GDM1 (cell line): ENCODE data around the gene KRT14.
"Not testable (repeated sequence)": the region's sequence is repeated elsewhere in the genome, so short reads cannot be mapped to it uniquely, and the experiment has no call there.

ENCODE experiments used
- DNase-seq: peaks from one replicate; lab custom pipeline; 2025; lab: John Stamatoyannopoulos, UW

The KRT14 gene

DNA sequence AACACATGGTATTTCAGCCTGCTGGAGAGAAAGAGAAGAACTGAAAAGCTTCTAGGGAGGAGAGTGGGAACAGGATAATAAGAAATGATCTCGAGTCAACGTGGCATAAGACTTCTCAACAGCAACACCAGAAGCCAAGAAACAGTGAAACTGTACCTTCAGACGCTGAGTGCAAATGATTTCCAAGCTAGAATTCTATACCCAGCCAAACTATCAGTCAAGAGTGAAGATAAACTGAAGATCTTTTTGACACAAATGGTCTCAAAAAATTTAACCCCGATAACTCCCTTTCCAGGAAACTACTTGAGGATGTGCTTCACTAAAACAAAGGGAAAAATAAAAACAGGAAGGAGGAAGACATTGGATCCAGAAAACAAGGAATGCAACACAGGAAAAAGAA is 20.2 kb upstream of the KRT14 start:
- DNase-seq = not testable (repeated sequence)

DNA sequence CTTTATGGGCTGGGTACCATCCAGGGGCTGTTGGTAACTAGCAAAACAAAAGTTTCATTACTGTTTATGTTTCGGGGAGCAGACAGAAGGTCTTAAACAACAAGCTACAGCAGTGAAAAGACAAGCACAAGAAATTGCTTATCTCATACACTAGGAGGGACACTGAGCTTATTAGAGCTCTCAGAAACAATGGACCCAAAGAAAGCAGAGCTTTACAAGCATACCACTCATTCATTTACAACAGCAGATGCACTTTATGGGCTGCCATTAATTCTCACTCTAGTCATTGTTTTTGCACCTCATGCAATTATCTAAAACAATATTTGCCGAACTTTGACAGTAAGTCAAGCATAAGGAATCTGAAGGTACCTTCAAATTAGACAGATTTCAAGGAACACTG is 15.8 kb upstream of the KRT14 start:
- DNase-seq = no peak

GRCh38 chr17:41600318-41600717 is 13.6 kb upstream of the KRT14 start:
- no peak for DNase-seq

GRCh38 chr17:41599680-41600079 is 13.0 kb upstream of the KRT14 start:
- DNase-seq = no peak

- DNase-seq = no peak
Observed at GRCh38 chr17:41595585-41595984, 8.9 kb upstream of the KRT14 start.

DNA sequence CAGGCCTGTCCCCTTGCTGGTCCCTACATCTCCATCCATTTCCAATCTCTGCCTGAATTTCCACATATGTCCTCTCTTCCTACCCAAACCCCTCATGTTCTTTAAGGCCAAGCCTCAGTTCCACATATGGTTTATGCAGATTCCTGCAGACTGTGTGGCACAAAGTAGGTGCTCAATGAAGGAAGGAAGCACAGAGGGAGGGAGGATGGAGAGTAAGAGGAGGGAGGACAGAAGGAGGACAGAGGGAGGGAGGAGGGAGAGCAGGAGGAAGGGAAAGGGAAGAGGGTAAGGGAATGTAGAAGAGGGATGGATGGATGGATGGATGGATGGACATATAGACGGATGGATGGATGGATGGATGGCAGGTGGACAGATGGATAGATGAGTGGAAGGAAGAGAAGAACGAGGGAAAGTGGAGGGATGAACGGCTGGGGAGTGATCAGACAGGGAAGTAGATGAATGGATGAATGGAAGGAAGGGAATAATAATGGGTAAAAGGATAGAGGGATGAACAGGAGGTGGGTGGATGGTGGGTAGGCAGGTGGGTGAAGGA is 7.7 kb upstream of the KRT14 start:
- DNase-seq = no peak

GRCh38 chr17:41593306-41593981 is 6.7 kb upstream of the KRT14 start:
- DNase-seq = no peak

DNA sequence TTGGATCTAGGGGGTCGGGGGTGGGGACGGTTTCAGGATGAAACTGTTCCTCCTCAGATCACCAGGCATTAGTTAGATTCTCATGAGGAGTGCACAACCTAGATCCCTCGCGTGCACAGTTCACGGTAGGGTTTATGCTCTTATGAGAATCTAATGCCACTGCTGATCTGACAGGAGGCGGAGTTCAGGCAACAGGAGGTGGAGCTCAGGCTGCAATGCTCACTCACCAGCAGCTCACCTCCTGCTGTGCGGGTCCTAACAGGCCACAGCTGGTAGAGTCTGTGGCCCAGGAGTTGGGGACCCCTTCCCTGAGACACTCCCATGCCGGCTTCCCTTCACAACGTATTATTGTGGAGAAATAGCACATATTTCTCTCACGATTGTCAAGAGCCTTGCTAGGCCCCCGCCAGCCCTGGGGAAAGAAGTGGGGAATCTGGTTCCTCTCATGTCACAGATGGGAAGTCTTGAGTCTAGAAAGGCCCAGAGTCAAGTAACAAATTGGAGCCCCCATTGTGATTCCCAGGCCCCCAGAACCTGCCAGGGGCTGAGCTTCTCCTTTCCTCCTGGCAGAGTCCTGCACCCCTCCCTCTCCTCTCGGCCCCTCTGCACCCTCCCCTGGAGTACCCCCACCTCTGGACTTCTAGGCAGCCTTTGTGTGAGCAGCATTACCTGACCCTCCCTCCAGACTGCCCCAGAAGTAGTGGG is 6.1 kb upstream of the KRT14 start:
- DNase-seq = no peak

GRCh38 chr17:41589301-41589700 is 2.6 kb upstream of the KRT14 start:
- DNase-seq = no peak

DNA sequence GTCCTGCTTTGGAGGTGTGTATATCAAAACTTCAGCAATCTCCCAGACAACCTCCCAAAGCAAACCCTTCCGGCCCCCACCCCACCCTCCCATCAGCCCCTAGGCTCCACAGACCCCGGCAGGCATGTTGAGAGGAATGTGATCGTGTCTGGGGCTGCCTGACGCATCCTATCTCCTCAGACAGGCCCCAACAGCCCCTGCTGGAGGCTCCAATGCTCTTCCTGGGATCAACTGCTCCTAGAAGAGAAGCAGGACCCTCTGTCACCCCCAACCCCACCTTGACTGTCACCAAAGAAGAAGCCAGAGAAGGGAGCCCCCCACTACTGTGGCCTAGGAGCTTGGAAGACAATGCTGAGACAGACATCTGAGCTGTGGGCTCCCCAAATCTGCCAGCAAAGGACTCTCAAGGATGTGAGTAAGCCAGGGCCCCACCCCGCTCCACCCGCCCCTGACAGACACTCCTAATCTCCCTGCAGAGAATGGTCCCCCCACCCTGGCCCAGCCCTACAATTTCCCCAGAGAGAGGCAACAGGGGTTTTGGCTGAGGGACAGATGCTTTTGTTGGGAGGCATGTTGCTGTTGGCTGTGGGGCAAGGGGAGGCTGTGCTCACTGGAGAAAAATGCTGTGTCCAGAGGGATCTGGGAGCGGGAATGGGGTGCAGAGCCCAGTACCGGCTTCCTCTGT is 1.6 kb upstream of the KRT14 start:
- no peak for DNase-seq

GRCh38 chr17:41585301-41586056 is 1.2 kb downstream of the KRT14 start:
- DNase-seq = no peak

DNA sequence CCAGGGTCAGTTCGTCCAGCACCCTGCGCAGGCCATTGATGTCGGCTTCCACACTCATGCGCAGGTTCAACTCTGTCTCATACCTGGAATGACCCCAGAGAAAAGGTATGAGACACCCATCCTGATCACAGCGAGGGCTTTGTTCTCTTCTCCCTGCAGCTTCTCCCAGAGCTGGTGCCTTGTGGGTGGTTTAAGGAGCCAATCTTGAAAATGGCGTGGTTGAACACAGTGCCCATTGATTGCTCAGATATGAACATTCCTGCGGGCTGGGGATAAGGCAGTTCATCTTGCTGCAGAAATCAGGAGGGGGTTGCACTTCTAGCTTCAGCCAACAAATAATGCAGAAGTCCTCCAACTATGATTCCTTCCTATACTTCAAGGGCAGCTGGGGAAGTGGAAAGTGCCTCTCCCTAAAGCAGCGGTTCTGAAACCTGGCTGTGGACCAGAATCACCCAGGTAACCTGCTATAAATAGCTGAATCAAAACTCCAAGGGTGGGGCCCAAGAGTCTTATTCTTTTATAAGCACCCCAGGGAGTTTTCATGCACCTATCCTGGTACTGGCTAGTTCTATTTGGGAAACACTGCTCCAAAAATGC is 2.3 kb downstream of the KRT14 start:
- not testable (repeated sequence) for DNase-seq

GRCh38 chr17:41583137-41584127 is 3.3 kb downstream of the KRT14 start:
- DNase-seq = no peak

GRCh38 chr17:41582061-41582968 is 4.4 kb downstream of the KRT14 start:
- DNase-seq = not testable (repeated sequence)

- DNase-seq = no peak
Observed at GRCh38 chr17:41581366-41582060, 5.2 kb downstream of the KRT14 start.

DNA sequence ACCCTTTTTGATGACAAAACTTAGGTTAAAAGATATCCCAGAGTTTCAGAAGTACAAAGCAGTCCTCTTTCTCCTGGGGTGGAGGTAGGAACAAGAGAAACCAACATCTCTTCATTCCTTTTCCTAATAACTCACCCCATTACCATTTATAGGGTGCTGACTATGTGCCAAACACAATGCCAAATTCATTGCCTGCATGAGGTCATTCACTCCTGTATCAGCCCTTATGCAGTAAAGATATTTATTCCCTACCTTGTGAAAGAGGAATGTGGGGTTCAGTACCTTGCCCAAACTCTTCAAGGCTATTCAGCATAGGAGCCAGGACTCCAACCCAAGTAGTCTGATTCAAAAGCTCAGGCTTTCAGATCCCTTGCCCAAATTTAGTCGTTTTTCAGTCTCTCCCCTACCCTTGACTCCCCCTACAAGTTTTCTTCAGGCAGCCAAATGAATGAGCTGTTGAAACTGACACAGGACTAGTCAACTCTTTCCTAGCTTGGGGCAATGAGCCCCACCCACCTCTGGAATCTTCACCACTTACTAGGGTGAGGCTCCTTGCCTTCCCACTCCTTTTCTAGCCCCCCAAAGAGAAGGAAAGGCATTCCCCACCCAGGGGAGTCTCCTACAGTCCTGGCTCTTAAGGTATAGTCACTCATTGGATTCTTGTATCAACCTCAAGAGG is 5.9 kb downstream of the KRT14 start:
- no peak for DNase-seq

- DNase-seq = no peak
Observed at GRCh38 chr17:41580244-41580575, 6.5 kb downstream of the KRT14 start.

DNA sequence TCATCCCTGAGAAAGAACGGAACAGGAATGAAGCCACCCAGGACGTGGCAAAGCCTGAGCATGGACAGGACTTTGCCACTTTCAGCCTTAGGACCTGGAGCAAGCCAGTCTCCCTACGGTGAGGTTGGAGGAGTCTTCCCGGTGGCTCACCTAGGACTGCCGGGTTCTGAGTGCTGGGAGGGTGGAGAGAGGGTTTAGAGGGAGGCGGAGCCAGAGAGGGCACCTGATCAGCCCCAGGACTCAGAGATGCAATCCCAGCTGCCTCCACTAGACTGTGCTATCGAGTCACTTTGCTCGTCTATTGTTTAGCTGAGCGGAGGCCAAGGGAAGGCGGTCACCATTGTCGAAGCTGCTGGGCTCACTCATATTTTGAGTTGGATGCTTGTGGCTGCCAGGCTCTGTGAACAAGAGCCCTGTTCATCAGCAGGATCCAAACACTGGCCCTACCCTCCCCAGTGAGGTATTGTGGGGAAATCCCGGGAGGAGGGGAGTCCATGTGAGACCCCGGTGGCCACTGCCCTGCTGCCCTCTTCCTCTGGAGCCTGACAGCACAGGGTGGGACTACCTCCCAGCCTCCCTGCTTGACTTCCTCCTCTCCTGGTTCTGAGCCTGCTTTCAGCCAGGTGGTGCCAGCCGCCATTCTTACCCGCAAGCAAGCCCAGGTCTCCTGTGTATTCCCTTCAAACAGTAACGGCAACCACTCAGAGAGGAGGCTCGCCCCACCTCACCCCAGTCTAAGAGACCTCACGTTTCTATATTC is 7.0 kb downstream of the KRT14 start:
- peak; percentile 84 for DNase-seq
